Activated naive CD8-positive, alpha-beta T cell treated with anti-CD3 and anti-CD28 coated beads, Interleukin-2, amount 10 ng/mL, durations not matched to agents 7 days and 5 days (primary cell): ENCODE measurements around the gene SLC1A7. TPM values are rescaled to one million over a fixed set of nuclear protein-coding genes. Genes with fewer than 3 reads are reported as not detected.

Experiments
- ATAC-seq: fragments of 150-1000 bp; cut with Tn5 transposase; one replicate; pipeline ENCODE4 v1.10.0; 2021; ENCODE audit warnings: low read depth, moderate library complexity
- POLR2A ChIA-PET: fragments of 350-600 bp; sonication (Branson Sonifier 250); formaldehyde crosslinking; loops from one replicate; lab custom pipeline; 2021; ENCODE audit warnings: antibody characterized with exemption; lab: Charles Lee
- DNase-seq: peaks from one replicate; pipeline ENCODE4 v3.0.0; 2021
- H3K27ac Mint-ChIP-seq: one replicate; pipeline ENCODE4 v1.8.0; 2022; ENCODE audit warnings: mild to moderate bottlenecking, mixed read lengths
- H3K27me3 Mint-ChIP-seq: one replicate; pipeline ENCODE4 v1.8.0; 2022; ENCODE audit warnings: mild to moderate bottlenecking, moderate library complexity, mixed read lengths
- H3K36me3 Mint-ChIP-seq: one replicate; pipeline ENCODE4 v1.8.0; 2021; ENCODE audit warnings: mild to moderate bottlenecking, mixed read lengths
- H3K4me1 Mint-ChIP-seq: one replicate; pipeline ENCODE4 v1.8.0; 2021; ENCODE audit warnings: mixed read lengths
- H3K4me3 Mint-ChIP-seq: one replicate; pipeline ENCODE4 v1.8.0; 2022; ENCODE audit warnings: mild to moderate bottlenecking, moderate library complexity, mixed read lengths
- H3K9me3 Mint-ChIP-seq: one replicate; pipeline ENCODE4 v1.8.0; 2021; ENCODE audit warnings: mixed read lengths
- total RNA-seq, 2 experiments: library from RNA; stranded (reverse); gene quantifications; one replicate each; pipeline ENCODE4 v1.2.3, GENCODE V29; 2021

SLC1A7 gene
- total RNA-seq, 2 experiments from 2014 or later, result not detected

DNA sequence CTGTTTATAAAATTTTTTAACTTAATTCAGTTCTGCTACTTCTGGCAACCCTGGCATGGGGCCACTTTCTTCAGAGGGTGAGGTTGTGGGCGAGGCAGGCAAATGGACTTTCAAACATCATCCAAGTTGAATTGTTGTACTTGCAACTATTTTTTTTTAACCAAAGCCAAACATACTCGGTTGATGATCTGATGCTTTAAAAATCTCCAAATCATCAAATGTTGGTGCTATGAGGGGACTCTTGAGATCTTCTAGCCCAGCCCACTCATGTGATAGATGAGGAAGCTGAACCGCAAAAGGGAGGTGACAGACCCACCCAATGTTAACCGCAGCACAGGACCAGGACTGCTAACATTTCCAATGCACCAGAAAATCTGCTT, 6.7 kb downstream of the SLC1A7 start:
- no peaks in the 10 kb centered on the region for H3K36me3 Mint-ChIP-seq
- DNase-seq, result no peak
- peaks cover 5% of the 10 kb centered on the region for H3K9me3 Mint-ChIP-seq
- ATAC-seq, result no peak
- POLR2A ChIA-PET, result no interaction called here
- no peak overlapping the region for H3K4me3 Mint-ChIP-seq
- H3K4me1 Mint-ChIP-seq, result no peaks in the 10 kb centered on the region
- no peak overlapping the region for H3K27ac Mint-ChIP-seq
- no peaks in the 10 kb centered on the region for H3K27me3 Mint-ChIP-seq

DNA sequence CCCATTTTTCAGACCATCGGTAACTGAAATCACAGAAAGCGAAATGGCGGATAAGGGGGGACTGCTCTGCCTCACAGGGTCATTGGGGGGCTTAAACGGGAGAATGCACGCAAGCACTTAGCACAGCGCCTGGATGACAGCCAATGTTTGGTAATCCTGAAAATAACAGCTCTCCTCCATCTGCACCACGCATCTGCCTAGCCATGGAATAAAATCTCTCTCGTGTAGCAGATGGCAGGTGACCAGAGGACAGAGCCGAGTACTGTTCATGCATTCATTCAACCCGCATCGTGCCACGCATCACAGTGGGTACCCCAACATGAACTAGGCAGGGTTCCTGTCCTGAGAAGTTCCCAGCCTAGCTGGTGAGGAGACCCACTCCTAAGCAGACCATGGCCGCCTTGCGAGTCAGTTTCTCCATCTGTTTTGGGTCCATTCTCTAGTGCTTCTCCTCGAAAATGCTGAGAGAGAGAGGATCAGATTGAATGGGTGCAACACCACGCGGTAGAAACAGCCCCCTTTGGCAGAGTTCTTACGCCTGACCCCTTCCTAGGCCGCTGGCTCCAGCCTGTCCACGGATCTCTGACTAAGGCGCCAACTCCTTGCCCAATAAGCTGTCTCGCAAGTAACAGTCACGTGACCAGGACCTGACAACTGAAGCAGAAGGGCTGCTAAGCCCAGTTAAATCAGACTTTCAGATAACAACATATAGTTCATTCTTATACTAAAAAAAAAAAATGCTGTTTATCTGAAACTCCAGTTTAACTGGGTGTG, 7.3 kb downstream of the SLC1A7 start:
- DNase-seq (no peak), ATAC-seq (no peak)
- Mint-ChIP-seq H3K27me3 (no peaks in the 10 kb centered on the region), H3K36me3 (no peaks in the 10 kb centered on the region), H3K9me3 (peaks cover 5% of the 10 kb centered on the region), H3K4me1 (no peaks in the 10 kb centered on the region), H3K27ac (no peak overlapping the region), H3K4me3 (no peak overlapping the region)
- POLR2A ChIA-PET, result no interaction called here

DNA sequence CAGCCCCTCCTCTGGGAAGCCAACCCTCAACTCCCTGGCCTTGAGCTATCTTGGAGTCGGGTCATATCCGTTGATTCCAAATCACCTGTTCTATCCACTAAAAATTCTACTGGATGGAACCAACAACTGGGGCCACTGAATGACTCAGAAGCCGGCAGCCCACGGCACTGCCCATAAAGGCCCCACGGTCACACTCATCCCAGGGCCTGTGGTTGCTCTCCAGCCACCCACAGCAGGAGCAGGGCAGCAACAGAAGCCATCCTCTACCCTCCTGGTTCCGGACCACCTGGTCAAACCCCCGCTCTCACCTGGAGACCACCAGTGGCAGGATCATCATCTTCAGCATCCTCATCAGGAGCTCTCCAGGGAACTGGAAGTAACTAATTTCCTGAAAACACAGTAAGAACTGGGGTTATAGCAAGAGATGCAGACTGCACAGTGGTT, 8.4 kb downstream of the SLC1A7 start:
- DNase-seq (no peak), ATAC-seq (no peak)
- H3K36me3 Mint-ChIP-seq, result no peaks in the 10 kb centered on the region
- no peaks in the 10 kb centered on the region for H3K27me3 Mint-ChIP-seq
- H3K4me1 Mint-ChIP-seq, result no peaks in the 10 kb centered on the region
- no peak overlapping the region for H3K27ac Mint-ChIP-seq
- POLR2A ChIA-PET, result no interaction called here
- peaks cover 5% of the 10 kb centered on the region for H3K9me3 Mint-ChIP-seq
- no peak overlapping the region for H3K4me3 Mint-ChIP-seq

DNA sequence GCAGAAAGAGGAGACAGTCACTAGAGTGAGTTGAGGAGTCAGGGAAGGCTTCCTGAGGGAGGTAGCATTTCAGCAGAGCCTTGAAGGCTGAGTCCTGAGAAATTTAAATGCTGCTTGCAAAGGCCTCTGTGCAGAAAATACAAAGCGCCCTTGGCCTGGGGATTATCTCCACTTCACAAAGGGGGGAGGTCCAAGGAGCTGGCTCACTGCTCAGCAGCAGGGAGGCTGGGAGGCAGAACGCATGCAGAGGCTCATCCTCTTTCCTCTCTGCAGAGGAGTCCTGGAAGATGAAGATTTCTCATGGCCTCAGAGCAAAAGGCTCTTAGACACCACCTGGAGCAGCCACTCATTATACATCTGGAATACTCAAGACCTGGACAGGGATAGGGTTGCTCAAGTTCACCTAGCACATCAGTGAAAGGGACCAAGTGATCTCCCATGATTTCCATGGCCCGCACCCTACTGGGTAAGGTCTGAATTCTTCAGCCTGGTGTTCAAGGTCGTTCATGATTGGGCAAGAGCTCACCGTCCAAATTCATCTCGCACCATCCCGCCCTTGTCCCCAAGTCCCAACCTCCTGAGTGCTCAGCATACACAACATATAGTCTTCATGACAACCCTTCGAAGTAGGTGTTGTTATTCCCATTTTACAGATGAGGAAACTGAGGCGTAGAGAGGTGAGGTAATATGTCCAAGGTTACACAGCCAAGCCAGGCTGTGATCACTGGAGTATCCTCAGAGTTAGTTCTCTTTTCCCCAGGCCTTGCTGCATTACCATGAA, 9.0 kb downstream of the SLC1A7 start:
- Mint-ChIP-seq H3K27me3 (no peaks in the 10 kb centered on the region), H3K9me3 (peaks cover 5% of the 10 kb centered on the region), H3K27ac (no peak overlapping the region), H3K36me3 (no peaks in the 10 kb centered on the region), H3K4me3 (no peak overlapping the region), H3K4me1 (no peaks in the 10 kb centered on the region)
- DNase-seq (no peak), ATAC-seq (no peak)
- POLR2A ChIA-PET, result no interaction called here

DNA sequence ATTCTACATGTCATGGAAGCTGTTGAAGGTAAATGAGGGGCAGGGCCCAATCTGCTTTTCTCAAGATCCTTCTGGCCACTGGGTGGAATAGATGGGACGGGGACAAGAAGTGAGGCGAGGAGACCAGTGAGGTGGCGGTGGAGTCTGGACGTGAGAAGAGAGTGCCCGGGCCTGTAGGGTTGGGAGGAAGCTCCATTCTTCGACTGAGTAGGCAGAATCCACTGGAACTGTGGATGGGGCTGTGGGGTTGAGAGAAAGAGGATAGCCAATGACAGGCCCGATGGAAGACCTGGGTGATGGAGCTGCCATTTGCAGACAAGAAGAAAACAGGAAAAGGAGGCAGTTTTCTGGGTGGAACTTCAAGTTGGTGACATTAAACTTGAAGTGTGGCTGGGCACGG, 10.3 kb downstream of the SLC1A7 start:
- DNase-seq, result no peak
- Mint-ChIP-seq H3K36me3 (no peaks in the 10 kb centered on the region), H3K9me3 (no peaks in the 10 kb centered on the region), H3K4me1 (no peaks in the 10 kb centered on the region), H3K4me3 (no peak overlapping the region), H3K27ac (no peak overlapping the region), H3K27me3 (no peaks in the 10 kb centered on the region)
- no peak for ATAC-seq
- POLR2A ChIA-PET, result no interaction called here

DNA sequence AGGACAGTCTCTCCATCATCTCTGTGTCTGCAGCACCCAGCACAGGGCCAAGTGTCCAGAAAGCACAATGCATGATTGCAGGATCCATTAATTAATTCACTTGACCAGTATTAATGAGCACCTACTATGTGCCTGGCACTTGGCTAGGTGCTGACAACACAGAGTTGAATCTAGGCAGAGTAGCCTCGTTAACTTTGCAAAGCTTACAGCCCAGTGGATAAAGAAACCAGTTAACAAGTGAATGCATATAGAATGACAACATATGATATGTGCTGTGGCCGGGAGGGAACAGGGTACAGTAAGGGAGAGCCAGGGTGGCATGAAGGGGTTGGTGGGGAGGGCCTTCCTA, 10.9 kb downstream of the SLC1A7 start:
- POLR2A ChIA-PET, result no interaction called here
- Mint-ChIP-seq H3K27ac (no peak overlapping the region), H3K4me1 (no peaks in the 10 kb centered on the region), H3K36me3 (no peaks in the 10 kb centered on the region), H3K4me3 (no peak overlapping the region), H3K9me3 (no peaks in the 10 kb centered on the region), H3K27me3 (no peaks in the 10 kb centered on the region)
- ATAC-seq (no peak), DNase-seq (no peak)

DNA sequence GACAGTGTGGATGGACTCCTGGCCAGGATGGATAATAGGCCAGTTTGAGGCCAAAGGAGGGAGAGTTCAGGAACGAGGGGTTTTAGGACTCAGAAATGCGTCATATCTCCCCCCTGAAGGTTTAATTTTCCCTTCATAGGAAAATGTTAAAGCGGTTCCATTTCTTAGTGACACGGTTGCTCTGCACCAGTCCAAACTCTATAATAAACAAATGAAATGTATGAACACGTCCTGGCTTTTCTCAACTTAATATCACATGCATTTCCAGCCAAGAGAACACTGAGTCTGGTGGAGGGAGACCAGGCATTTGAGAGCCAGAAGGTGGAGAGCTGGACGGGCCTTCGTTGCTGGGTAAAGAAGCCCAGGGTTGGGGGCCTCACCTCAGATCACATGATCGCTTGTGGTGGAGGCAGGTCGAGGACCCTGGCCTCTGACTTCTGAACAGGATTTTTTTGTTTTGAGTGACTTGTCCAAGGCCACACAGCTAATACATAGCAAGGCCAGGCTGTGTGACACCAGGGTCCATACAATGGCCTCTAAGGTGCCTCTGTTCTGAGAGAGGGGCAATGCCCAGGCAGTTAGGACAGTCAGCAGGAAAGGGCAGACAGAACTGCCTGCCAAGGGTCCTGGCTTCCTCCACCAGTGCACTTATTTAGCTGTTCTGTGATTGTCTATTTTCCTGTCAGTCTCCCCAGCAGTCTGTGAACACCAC, 11.4 kb downstream of the SLC1A7 start:
- no peak for DNase-seq
- H3K4me3 Mint-ChIP-seq, result no peak overlapping the region
- H3K27me3 Mint-ChIP-seq, result no peaks in the 10 kb centered on the region
- POLR2A ChIA-PET, result no interaction called here
- no peak for ATAC-seq
- H3K27ac Mint-ChIP-seq, result no peak overlapping the region
- no peaks in the 10 kb centered on the region for H3K9me3 Mint-ChIP-seq
- H3K4me1 Mint-ChIP-seq, result no peaks in the 10 kb centered on the region
- no peaks in the 10 kb centered on the region for H3K36me3 Mint-ChIP-seq

DNA sequence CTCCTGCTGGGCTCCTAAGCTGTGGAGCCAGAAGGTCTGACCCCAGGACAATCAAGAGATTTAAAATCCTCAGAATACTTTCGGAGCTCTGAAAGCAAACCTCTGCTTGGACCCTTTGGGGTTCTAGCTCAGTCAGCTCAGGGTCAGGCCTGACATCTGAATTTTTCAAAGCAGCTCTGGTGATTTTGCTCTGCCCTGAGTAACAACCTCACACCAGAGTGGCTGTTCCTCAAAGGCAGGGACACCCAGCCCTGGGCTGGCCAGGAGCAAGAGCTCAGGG, 11.9 kb downstream of the SLC1A7 start:
- H3K36me3 Mint-ChIP-seq, result no peaks in the 10 kb centered on the region

DNA sequence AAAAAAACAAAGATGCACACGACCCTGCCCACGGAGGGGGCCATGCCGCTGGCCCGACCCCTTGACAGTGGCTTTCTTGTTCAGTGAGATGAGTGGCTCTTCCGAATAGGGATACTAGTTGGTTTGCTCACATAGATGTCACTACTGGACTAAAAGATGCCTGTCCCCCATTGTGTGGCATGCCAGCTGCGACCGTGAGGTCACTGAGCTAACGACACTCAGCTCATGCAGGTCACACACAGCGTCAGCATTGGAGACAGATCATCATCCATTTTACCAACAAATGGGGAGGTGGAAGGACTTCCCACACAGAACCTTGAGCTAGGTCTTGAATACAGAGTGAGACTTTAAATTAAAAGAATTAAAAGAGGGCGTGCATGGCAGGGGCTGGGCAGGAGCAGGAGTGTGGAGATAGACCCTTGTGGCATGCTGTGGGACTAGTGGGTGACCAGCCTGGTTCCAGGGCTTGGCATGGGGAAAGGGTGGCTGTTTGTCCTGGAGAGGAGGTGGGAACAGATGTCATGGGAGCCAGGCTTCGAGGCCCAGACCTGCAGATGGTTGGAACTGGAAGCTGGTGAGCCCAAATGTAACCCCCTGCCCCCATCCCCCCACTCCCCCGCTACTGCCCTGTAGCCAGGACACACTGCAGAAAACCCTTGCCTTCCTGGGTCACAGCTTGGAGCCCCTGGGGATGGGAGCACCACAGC, 12.4 kb downstream of the SLC1A7 start:
- no peak overlapping the region for H3K27ac Mint-ChIP-seq
- H3K4me1 Mint-ChIP-seq, result no peaks in the 10 kb centered on the region
- peaks cover under 1% of the 10 kb centered on the region for H3K27me3 Mint-ChIP-seq
- no peaks in the 10 kb centered on the region for H3K36me3 Mint-ChIP-seq
- ATAC-seq (no peak), DNase-seq (no peak)
- no peak overlapping the region for H3K4me3 Mint-ChIP-seq
- POLR2A ChIA-PET, result no interaction called here
- H3K9me3 Mint-ChIP-seq, result no peaks in the 10 kb centered on the region

More for the DNA sequence above, 11.9 kb downstream of the SLC1A7 start:
- H3K4me3 Mint-ChIP-seq, result no peak overlapping the region
- ATAC-seq (no peak), DNase-seq (no peak)
- H3K27me3 Mint-ChIP-seq, result no peaks in the 10 kb centered on the region
- H3K4me1 Mint-ChIP-seq, result no peaks in the 10 kb centered on the region
- H3K27ac Mint-ChIP-seq, result no peak overlapping the region
- POLR2A ChIA-PET, result no interaction called here
- H3K9me3 Mint-ChIP-seq, result no peaks in the 10 kb centered on the region

DNA sequence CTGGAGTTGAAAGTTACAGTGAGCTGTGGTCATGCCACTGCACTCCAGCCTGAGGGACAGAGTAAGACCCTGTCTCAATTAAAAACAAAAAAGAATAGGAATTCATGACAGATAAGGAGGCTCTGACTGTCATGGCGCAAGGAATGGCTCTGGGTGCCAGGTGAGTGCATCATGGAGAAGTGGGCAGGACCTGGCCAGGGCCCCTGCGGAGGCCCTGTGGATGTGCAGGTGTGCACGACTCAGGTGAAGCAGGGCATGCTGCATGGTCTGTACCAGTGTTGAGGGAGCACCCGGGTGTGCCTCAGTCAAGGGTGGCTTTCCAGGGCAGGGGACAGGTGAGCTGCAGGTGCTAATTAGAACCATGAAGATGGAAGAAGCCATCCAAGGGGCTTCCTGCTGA, 14.0 kb downstream of the SLC1A7 start:
- H3K4me1 Mint-ChIP-seq, result no peaks in the 10 kb centered on the region
- POLR2A ChIA-PET, result no interaction called here
- H3K4me3 Mint-ChIP-seq, result no peak overlapping the region
- DNase-seq, result no peak
- ATAC-seq, result no peak
- no peaks in the 10 kb centered on the region for H3K9me3 Mint-ChIP-seq
- H3K27ac Mint-ChIP-seq, result no peak overlapping the region
- H3K36me3 Mint-ChIP-seq, result no peaks in the 10 kb centered on the region
- H3K27me3 Mint-ChIP-seq, result peaks cover 7% of the 10 kb centered on the region

DNA sequence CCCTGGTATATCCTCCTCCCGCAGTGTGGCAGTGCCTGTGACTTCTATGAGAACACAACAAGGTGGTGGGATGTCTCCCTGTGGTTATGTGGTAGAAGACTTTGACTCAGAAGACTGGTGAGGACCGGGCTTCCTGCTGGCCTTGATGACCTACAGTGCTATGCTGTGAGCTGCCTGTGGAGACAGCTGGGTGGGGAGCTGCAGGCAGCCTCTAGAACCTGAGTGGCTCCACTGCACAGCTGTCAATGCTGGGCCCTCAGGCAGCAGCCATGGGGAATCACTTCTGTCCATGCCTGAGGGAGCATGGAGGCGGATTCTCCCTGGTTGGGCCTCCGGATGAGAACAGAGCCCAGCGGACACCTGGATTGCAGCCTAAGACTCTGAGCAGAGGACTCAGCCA, 14.9 kb downstream of the SLC1A7 start:
- H3K27me3 Mint-ChIP-seq, result peaks cover 7% of the 10 kb centered on the region
- H3K9me3 Mint-ChIP-seq, result no peaks in the 10 kb centered on the region
- peak; percentile 65 for ATAC-seq
- H3K4me1 Mint-ChIP-seq, result no peaks in the 10 kb centered on the region
- POLR2A ChIA-PET, result no interaction called here
- no peak for DNase-seq
- no peak overlapping the region for H3K4me3 Mint-ChIP-seq
- H3K36me3 Mint-ChIP-seq, result no peaks in the 10 kb centered on the region
- no peak overlapping the region for H3K27ac Mint-ChIP-seq

DNA sequence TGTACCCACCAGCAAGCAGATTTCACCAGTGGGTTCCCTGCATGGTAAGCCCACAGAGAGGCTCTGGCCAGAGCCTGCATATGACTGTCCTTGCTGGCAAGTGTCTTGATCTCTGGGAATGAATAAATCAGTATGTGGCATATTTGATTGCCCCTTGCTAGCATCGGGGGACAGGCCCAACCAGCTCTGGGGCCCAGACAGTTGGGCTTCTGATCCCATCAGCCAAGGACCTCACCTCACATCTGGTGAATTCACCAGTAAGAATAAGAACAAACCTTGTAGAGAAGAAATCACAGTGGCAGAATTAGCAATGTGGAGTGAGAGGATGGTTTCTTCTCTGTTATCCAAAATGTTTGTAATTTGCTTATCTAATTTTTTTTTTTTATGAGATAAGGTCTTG, 15.9 kb downstream of the SLC1A7 start:
- Mint-ChIP-seq H3K36me3 (no peaks in the 10 kb centered on the region), H3K9me3 (no peaks in the 10 kb centered on the region), H3K4me1 (no peaks in the 10 kb centered on the region), H3K27ac (no peak overlapping the region), H3K27me3 (peaks cover 7% of the 10 kb centered on the region), H3K4me3 (no peak overlapping the region)
- POLR2A ChIA-PET, result no interaction called here
- DNase-seq (no peak), ATAC-seq (no peak)

DNA sequence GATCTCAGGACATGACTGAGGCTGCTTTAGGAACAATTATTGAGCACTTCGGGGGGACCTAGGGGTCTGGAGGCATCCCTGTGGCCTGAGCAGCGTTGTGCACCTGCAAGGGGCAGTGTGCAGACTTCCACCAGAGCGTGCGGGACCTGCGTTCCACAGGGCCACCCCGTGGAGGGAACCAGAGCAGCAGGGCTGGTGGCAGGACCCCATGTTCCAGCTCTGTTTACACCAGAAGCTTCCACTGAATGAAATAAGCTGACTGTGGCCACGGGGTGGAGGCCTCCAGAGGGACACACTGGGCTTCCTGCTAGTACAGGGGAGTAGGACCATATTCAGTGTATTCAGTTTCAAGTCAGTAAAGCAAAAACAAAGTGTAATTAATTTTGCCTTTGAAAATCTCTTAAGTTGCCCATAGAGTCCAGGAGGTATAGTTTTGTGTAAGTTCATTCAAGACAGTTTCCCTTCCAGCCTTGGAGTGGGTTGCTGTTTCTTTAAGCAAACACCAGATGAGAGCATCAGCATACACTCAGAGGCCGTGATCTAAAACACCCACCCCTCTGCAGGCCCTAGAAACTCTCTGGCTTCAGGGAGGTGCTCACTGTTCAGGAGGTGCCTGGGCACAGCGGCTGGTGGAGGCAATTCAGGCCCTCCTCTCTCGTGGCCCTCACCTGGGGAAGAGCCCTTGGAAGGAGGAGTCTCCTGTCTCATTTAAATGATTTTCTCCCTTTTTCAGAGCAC, 16.6 kb downstream of the SLC1A7 start:
- peaks cover 7% of the 10 kb centered on the region for H3K27me3 Mint-ChIP-seq
- no peaks in the 10 kb centered on the region for H3K36me3 Mint-ChIP-seq
- ATAC-seq (no peak), DNase-seq (no peak)
- no peaks in the 10 kb centered on the region for H3K9me3 Mint-ChIP-seq
- POLR2A ChIA-PET, result no interaction called here
- no peak overlapping the region for H3K4me3 Mint-ChIP-seq
- H3K27ac Mint-ChIP-seq, result no peak overlapping the region
- no peaks in the 10 kb centered on the region for H3K4me1 Mint-ChIP-seq
